ENCODE results near the gene CLIP3.
"Not testable (repeated sequence)": the region's sequence is repeated elsewhere in the genome, so short reads cannot be mapped to it uniquely, and the experiment has no call there.

CLIP3 gene

DNA sequence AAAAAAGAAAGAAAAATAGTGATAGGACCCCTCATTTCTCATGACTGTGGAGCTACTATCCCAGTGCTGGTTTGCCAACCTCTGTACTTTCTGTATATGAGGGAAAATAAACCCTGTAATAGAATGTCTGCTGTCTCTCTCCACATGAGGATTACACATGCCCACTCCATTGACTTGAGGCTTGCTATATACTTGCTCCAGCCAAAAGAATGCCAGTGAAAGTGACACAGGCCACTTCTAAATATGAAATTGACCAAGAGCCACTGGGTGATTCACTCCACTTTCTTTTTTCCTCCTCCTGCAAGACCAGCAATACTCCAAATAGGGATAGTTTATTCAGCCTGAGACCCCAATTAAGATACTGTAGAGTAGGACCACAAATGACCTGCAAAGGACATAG lies 15.2 kb upstream of the CLIP3 start:
- no peak for DNase-seq

DNA sequence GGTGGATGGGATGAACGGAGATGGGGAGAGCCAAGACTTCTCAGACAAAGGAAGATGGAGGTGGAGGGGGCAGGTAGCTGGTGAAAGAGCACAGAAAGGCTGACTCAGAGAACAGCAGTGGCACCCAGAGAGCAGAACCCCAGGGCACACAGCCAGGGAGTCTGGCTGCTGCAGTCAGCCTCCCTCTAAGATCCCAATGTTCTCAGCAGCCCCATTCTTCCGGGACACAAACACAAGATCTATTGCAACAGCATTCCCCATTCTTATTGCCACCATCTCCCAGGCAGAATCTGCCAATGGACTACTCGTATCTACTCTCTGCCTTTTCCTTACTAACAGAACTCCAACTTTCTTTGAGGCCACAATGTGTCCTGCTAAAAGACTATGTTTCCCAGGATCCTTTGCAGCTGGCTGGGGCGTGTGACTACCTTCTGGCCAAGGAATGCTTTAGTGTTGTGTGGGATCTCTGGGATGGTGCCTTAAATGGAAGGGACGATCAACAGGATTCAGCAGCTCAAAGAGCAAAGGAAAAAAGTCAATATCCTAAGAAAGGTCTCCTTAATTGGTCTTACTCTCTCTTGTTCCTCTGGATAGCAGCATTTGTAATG lies 13.9 kb upstream of the CLIP3 start:
- DNase-seq, result no peak

- no peak for DNase-seq
Observed at GRCh38 chr19:36043952-36044351, 11.3 kb upstream of the CLIP3 start.

GRCh38 chr19:36041831-36042230 lies 9.2 kb upstream of the CLIP3 start:
- DNase-seq, result no peak

GRCh38 chr19:36041092-36041491 lies 8.4 kb upstream of the CLIP3 start:
- not testable (repeated sequence) for DNase-seq

- DNase-seq, result no peak
Observed at GRCh38 chr19:36040495-36040894, 7.8 kb upstream of the CLIP3 start.

DNA sequence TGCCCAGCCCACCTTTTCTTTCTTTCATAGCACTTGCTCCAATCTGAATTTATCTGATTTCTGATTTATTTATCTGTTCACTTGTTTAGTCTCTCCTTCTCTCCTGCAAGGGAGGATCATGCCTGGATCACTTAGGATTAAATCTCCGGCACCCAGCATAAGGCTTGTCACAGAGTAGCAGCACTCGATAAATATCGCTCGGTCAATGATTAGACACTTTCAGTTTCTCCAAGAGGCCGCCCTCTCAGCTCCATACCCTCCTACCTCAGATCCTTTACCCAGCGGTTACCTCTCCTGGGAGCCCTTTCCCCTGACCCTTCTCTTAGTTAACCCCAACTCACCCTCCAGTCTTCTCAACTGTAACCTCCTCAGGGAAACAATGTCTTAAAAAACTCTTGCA lies 1.4 kb downstream of the CLIP3 start:
- DNase-seq, result no peak

DNA sequence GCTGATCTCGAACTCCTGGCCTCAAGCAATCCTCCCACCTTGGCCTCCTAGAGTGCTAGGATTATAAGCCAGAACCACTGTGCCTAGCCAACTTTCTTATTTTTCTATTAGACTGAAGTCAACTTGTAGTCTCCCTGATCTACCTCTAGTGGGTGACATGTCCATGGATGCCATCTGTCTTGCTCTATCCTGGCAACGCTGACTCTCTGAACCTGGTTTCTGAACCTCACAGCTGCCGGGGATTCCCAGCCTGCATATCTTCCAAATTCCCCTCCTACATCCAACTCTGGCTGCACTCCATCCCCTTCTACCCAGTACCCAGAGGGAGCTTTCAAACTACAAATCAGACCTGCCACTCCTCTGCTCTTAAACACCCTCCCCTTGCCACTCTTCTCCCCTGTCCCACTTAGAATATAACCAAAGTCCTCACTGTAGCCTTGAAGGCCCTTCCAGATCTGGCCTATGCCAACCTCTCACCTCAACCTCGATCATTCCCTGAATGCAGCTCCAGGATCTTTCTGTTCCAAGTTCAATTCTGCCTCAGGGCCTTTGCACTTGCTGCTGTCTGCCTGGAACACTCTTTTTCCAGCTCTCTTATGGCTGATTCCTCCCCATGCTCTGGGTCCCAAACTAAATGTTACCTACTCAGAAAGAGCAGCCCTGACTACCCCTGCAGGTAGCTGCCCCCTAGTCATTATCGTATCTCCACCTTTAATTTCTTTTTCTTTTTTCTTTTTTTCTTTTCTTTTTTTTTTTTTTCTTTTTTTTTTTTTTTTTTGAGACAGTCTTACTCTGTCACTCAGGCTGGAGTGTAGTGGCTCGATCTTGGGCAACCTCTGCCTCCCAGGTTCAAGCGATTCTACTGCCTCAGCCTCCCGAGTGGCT lies 2.2 kb downstream of the CLIP3 start:
- DNase-seq, result no peak

DNA sequence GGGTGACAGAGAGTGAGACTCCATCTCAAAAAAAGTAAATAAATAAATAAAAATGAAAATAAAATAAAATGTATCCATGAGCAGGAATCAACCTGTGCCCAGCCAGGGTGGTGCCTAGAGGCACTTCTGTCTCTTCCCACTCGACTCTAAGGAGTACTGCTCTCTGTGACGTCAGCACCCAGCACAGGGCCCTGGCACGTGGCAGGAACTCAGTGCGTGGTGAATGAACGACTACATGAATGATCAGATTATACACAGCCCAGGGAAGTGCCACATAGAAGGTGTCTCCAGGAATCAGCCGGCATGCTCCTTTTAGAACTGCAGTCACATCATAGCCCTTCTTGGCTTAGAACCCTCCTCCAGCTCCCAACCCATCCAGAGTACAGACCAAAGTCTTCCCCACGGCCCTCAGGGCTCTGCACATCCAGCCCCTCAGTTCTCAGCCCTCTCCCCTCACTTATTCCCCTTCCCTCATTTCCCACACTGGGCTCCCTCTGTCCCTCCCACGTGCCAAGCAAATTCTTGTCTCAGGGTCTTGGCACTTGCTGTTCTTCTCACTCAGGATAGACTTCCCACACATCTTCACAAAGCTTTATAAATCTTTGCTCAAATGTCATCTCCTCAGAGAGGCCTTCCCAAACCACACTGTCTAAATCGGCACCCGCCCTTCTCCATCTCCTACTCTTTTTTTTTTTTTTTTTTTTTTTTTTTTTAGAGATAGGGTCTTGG lies 4.2 kb downstream of the CLIP3 start:
- no peak for DNase-seq

DNA sequence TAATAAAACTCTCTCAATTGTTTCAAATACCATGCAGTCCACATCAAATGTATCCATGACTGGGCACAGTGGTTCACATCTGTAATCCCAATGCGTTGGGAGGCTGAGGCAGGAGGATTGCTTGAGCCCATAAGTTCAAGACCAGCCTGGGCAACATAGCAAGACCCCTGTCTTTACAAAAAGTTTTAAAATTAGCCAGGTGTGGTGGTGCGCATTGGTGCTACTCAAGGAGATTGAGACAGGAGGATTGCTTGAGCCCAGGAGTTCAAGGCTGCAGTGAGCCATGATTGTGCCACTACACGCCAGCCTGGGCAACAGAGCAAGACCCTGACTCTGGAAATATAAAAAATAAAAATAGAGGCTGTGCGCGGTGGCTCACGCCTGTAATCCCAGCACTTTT lies 5.0 kb downstream of the CLIP3 start:
- no peak for DNase-seq

- DNase-seq, result no peak
Observed at GRCh38 chr19:36026091-36026876, 6.4 kb downstream of the CLIP3 start.

GRCh38 chr19:36025541-36025940 lies 7.1 kb downstream of the CLIP3 start:
- no peak for DNase-seq

DNA sequence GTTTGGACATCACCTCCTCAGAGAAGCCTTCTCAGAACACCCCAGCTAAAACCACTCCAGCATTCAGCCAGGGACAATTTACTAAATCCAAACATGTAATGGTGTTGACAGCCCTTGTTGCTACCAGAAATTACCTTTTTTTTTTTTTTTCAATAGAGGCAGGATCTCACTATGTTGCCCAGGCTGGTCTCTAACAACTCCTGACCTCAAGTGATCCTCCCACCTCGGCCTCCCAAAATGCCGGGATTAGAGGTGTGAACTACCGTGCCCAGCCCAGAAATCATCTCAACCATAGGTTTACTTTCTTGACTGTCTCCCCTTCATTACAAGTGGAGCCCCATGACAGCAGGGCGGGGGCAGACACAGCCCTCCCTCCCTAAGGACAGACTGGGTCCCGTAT lies 9.2 kb downstream of the CLIP3 start:
- DNase-seq, result no peak

DNA sequence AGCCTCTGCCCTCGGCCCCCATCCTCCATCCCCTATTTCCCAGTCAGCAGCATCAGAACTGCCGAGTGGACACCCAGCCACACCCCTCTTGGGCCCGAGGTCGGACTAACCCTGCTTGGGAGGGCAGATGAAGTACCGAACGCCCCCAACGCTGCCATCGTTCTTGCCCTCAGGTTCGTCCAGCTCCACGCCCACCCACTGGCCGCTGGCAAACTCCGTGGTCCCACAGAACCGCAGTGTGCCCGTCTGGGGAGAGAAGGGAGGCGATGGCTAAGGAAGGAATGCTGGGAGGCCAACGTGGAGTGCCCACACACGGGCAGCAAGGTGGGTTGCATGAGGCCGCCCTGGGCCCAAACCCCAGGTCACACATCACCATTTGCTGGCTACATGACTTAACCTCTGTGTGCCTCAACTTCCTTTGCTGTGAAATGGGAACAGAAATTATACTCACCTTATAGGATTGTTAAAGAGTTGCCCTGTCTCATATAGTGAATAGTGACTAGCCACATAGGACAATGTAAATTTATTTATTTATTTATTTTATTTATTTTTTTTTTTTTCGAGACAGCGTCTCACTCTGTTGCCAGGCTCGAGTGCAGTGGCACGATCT lies 13.5 kb downstream of the CLIP3 start:
- DNase-seq, result no peak

GRCh38 chr19:36014012-36014924 lies 18.4 kb downstream of the CLIP3 start, which contains the start of gene ALKBH6:
Gene ALKBH6 (minus strand): TSS chr19:36014213. CDS start chr19:36013397, 816 bp downstream.
- DNase-seq, result peak; percentile 98 to 99

GRCh38 chr19:36013280-36014011 lies 19.2 kb downstream of the CLIP3 start:
- DNase-seq, result no peak

DNA sequence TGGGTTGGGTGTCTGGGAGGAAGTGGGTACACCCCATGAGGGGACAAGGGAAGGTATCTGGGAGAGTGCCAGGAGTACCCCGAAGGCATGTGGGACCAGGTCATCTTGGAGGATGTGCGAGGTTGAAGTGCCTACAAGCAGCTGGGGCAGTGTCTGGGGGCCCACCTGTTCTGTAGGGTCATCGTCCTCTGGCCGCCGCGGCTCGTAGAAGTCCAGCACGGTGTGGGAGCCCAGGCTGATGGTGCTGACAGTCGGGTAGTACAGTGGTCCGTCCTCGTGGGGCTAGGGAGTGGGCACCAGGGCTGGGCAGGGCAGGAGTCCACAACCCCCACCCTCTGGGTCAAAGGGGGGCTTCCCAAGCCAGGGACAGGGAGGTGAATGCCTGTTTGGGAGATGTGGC lies 22.3 kb downstream of the CLIP3 start:
- no peak for DNase-seq

DNA sequence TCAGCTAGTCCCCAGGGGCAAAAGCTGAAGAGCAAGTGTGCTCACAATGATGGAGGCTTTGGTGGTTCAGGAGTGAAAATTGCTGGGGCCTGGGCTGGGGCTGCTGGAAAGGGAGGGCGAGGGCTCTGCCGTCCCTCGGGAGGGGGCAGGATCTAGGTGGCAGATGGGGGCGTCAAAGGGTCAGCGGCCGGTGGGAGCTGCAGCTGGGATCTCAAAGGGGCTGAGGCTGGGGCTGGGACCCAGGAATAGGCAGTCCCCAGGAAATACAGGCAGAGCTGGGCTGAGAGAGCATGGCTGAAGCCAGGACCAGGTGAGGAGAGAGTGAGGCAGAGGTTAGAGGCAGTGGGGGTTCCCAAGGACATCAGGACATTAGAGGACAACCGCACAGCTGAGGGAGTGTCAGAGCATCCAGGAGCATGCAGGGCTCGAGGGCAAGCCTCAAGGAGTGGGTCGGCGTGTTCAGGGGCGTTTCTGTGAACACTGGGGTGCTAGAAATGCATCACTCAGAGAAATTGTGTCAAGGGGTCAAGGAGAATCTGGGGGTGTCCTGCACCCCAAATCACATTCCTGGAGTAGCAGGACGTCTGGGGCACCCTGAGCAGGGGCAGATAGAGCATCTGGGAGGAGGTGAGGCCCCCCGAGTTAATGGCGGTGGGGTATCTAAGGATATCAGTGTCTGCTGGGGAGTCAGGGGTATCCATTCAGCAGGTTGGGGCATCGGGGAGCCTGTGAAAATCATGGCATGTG lies 22.9 kb downstream of the CLIP3 start:
- no peak for DNase-seq

GRCh38 chr19:36009220-36009619 lies 23.5 kb downstream of the CLIP3 start:
- DNase-seq, result no peak
